NB4 (cell line): ENCODE results near the gene ATP5F1B.

ENCODE experiments used
- DNase-seq: peaks from one replicate; pipeline ENCODE4 v3.0.0; 2010; ENCODE audit warnings: low read depth
- H3K4me3 ChIP-seq: one replicate; pipeline ENCODE4 v1.5.1; 2011; ENCODE audit warnings: mild to moderate bottlenecking, low read depth, low read length, moderate library complexity
- CTCF ChIP-seq: IDR thresholded peaks from one replicate; pipeline ENCODE4 v1.5.1; 2012; ENCODE audit warnings: low read depth, low read length
- MYC ChIP-seq: IDR thresholded peaks from 2 replicates; pipeline ENCODE4 v1.6.1; 2011; ENCODE audit warnings: low read depth, low read length
- POLR2A ChIP-seq: IDR thresholded peaks from 2 replicates; pipeline ENCODE4 v1.6.1; 2011; ENCODE audit warnings: mild to moderate bottlenecking; ENCODE audit not compliant: insufficient read length; ENCODE audit errors: extremely low read depth
- TF ChIP-seq, protein P1 (sequence below): IDR thresholded peaks from 2 replicates; pipeline ENCODE4 v1.6.1; 2011; ENCODE audit warnings: low read depth, low read length

The ATP5F1B gene

DNA sequence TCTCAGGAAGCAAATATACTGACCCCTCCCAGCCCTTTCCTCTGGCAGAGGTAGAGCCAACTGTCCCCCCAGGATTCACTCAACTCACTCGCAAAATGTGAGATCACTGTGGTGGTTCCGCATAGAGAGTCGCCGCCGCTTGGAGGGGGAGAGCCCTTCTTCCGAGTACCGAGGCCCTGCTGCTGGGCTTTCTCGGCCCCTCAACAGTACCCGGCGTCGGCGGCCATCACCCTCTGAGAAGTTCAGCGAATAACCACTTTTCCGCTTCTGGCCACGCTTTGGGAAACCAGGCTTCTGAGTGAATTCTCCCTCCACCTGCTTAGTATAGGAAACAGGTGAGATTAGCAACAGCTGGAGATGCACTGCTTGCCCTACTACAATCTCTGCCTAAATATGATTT, 46.7 kb downstream of the ATP5F1B start:
- TF ChIP-seq POLR2A: no peak
- no peak for TF ChIP-seq CTCF
- TF ChIP-seq MYC: no peak
- TF ChIP-seq, protein P1, sequence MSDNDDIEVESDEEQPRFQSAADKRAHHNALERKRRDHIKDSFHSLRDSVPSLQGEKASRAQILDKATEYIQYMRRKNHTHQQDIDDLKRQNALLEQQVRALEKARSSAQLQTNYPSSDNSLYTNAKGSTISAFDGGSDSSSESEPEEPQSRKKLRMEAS: no peak
- DNase-seq: no peak
- no peak overlapping the region for H3K4me3 ChIP-seq

DNA sequence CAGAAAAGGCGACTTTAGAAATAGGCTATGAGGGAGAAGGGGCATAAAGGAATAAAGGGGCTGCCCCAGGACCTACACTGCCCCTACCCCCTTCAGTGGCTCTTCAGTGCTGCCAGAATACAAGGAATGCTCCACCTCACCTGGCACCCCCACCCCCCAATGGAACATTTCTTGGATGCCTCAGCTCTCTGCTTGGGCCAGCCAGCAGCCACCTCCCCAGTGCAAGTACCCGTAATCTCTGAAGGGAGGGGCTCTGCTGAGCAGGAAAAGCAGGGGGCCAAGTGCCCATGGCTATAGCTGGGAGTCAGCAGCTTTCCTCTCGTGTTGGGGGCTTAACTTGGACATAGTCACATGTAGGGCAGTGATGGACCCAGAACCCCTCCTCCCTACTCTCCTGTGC, 49.0 kb downstream of the ATP5F1B start:
- DNase-seq: no peak
- TF ChIP-seq, protein P1: no peak
- TF ChIP-seq POLR2A: no peak
- no peak for TF ChIP-seq MYC
- no peak for TF ChIP-seq CTCF

DNA sequence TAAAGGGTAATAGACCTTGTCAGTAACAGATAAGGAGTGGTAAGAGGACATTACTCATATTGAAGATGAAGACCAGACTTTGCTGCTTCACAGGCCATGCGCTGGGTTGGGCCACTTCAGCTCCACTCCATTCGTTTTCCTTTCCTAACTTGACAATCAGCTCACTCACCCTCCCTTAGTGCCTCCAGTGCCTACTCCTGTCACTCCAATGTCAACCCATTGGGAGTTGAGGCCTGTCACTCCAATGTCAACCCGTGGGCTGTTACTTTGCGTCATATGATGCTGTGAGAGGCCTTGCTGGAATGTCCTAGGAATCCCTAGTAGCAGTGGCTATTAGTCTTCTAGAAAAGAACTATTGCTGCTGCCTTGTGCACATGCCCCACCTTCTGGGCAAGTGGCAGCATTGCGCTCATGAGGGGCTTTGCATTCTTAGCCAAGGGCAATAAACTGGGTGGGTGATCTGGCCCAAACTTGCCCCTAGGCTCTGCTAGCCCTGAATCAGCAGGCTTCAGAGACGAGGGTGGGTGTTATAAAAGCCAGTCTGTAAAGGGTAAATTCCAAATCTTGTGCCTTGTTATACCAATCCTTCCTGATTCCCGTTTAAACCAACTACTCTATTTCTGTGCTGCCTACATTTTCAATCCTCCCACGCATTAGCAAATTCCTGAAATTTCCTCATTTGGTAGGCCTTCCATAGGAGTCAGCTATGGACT, 51.7 kb downstream of the ATP5F1B start:
- H3K4me3 ChIP-seq: no peak overlapping the region
- DNase-seq: peak; percentile 80
- TF ChIP-seq, protein P1: peak; percentile 42; the same call in 1 of the 2 replicates
- peak; percentile 98 for TF ChIP-seq CTCF
- TF ChIP-seq POLR2A: no peak

More for the DNA sequence above, 49.0 kb downstream of the ATP5F1B start:
- H3K4me3 ChIP-seq: no peak overlapping the region

DNA sequence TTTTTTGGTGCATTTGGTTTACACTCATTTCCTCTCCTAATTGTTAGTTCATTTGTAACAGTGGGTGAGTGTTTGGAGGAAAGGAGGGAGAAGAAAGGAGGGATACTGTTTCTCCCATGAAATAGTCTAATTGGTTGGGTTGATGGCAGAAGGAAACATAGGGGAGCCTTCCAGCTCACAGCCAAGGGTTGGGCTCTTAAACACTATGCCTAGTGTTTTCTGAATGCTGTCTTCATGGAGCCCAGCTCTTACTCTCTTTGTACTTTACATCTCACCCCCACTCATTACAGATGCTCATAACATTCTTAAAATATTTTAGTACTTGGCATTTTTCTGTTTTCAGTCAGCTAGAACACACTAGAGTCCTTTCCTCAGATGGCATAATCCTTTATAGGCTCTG, 53.8 kb downstream of the ATP5F1B start:
- TF ChIP-seq POLR2A: no peak
- TF ChIP-seq, protein P1: no peak
- TF ChIP-seq MYC: no peak
- no peak for TF ChIP-seq CTCF
- no peak overlapping the region for H3K4me3 ChIP-seq
- DNase-seq: no peak

DNA sequence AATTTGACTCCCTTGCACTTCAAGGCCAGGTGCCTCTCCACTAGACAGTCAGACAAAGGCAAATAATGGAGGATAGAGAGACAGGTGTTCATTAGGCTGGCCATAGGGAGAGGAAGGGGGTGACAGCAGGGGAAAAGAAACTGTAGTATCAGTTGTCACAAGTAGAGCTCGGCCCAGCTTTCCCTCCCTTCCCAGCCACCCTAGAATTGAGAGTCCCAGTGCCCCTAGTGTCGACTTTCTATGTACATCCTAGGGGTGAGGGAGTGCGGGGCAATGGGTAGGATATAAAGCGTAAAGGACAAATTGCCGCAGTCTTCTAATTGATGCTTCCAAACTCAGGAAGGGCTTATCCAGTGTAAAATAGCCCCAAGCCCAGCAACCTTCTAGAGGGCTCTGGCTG, 54.7 kb downstream of the ATP5F1B start:
- no peak overlapping the region for H3K4me3 ChIP-seq
- DNase-seq: no peak
- no peak for TF ChIP-seq CTCF
- no peak for TF ChIP-seq MYC
- TF ChIP-seq, protein P1: no peak
- TF ChIP-seq POLR2A: no peak
